Calu3 (cell line): ENCODE data around the gene TMEM263. TPM values are rescaled to one million over a fixed set of nuclear protein-coding genes. Genes with fewer than 3 reads are reported as not detected.

Source experiments
- BruUV-seq: library from RNA; stranded (reverse); fragments of 400-500 nt; replicated peaks from 2 replicates; lab custom pipeline; 2021; lab: Mats Ljungman, UMichigan
- CTCF ChIA-PET: fragments of 300-600 bp; sonication (Branson Sonifier 250); formaldehyde crosslinking; loops from one replicate; lab custom pipeline; 2022; ENCODE audit warnings: antibody characterized with exemption; lab: Charles Lee
- DNase-seq: peaks from one replicate; pipeline ENCODE4 v3.0.0; 2022
- H3K27ac Mint-ChIP-seq: one replicate; pipeline ENCODE4 v1.8.0; 2022; ENCODE audit warnings: mixed read lengths; ENCODE audit not compliant: unreplicated experiment
- H3K27me3 Mint-ChIP-seq: one replicate; pipeline ENCODE4 v1.8.0; 2022; ENCODE audit warnings: mixed read lengths; ENCODE audit not compliant: unreplicated experiment
- H3K36me3 Mint-ChIP-seq: one replicate; pipeline ENCODE4 v1.8.0; 2022; ENCODE audit warnings: mild to moderate bottlenecking, moderate library complexity, mixed read lengths; ENCODE audit not compliant: insufficient read depth, unreplicated experiment
- H3K4me1 Mint-ChIP-seq: one replicate; pipeline ENCODE4 v1.8.0; 2022; ENCODE audit warnings: mild to moderate bottlenecking, low read depth, mixed read lengths; ENCODE audit not compliant: unreplicated experiment
- H3K4me3 Mint-ChIP-seq: one replicate; pipeline ENCODE4 v1.8.0; 2022; ENCODE audit warnings: mild to moderate bottlenecking, low read depth, moderate library complexity, mixed read lengths; ENCODE audit not compliant: unreplicated experiment
- H3K9me3 Mint-ChIP-seq: one replicate; pipeline ENCODE4 v1.8.0; 2022; ENCODE audit warnings: low read depth, mixed read lengths; ENCODE audit not compliant: unreplicated experiment
- intact Hi-C: fragments of 100-400 bp; cut with micrococcal nuclease; formaldehyde crosslinking; loops from one replicate; pipeline ENCODE4 v1.10.0; 2022; ENCODE audit not compliant: unreplicated experiment
- total RNA-seq: library from RNA; stranded (reverse); gene quantifications from 2 replicates; pipeline ENCODE4 v1.2.3, GENCODE V29; 2022
- TF ChIP-seq, protein P1 (sequence below): fragments of 200-600 bp; IDR thresholded peaks from one replicate; pipeline ENCODE4 v1.8.0; 2022; ENCODE audit warnings: antibody characterized with exemption; ENCODE audit not compliant: unreplicated experiment

The TMEM263 gene
- total RNA-seq, 1 experiment from 2014 or later: 46.3 TPM

GRCh38 chr12:106956048-106956578 lies 406 bp downstream of the TMEM263 start:
- CTCF ChIA-PET: interaction anchor here (0.6 to 1.6 kb wide), 5 partner anchors 19 to 630 kb away, joined by 3 to 13 read pairs (median 4); partner anchors contain the start of genes MTERF2 and POLR3B
- Mint-ChIP-seq H3K4me3 (peak overlapping the region; percentile 77), H3K4me1 (peaks cover 12% of the 10 kb centered on the region), H3K9me3 (no peaks in the 10 kb centered on the region), H3K27me3 (peaks cover 14% of the 10 kb centered on the region), H3K27ac (peak overlapping the region; percentile 57), H3K36me3 (peaks cover 35% of the 10 kb centered on the region)
- TF ChIP-seq, protein P1, sequence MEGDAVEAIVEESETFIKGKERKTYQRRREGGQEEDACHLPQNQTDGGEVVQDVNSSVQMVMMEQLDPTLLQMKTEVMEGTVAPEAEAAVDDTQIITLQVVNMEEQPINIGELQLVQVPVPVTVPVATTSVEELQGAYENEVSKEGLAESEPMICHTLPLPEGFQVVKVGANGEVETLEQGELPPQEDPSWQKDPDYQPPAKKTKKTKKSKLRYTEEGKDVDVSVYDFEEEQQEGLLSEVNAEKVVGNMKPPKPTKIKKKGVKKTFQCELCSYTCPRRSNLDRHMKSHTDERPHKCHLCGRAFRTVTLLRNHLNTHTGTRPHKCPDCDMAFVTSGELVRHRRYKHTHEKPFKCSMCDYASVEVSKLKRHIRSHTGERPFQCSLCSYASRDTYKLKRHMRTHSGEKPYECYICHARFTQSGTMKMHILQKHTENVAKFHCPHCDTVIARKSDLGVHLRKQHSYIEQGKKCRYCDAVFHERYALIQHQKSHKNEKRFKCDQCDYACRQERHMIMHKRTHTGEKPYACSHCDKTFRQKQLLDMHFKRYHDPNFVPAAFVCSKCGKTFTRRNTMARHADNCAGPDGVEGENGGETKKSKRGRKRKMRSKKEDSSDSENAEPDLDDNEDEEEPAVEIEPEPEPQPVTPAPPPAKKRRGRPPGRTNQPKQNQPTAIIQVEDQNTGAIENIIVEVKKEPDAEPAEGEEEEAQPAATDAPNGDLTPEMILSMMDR: no peak
- DNase-seq: peak; percentile 73
- BruUV-seq: no TSS peak
- intact Hi-C loops: loop anchor here (2.0 kb wide), 1 partner anchor 17 kb away; no protein-coding TSS in a partner anchor

DNA sequence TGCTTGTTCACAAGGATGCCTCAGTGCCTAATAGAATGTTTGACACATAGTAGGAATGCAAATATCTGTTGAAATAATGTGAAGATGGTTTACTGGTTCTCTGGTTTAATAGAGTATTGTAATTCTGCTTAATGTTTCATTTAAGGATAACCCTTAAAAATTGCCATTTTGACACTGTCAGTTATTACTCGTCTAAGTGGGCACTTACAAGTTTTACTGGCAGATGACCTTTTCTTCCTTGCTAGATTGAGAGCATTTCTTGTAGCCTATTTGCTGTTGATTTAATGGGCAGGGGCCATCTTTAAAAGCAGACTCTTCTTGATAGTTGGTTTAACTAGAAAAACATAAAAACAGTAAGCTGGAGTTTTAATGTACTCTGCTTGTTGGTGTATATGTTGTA lies 1.9 kb downstream of the TMEM263 start:
- peaks cover 36% of the 10 kb centered on the region for H3K36me3 Mint-ChIP-seq
- peak overlapping the region; percentile 77 for H3K4me3 Mint-ChIP-seq
- H3K9me3 Mint-ChIP-seq: no peaks in the 10 kb centered on the region
- TF ChIP-seq, protein P1: no peak
- H3K4me1 Mint-ChIP-seq: peaks cover 18% of the 10 kb centered on the region
- intact Hi-C loops: loop anchor here (2.0 kb wide), 1 partner anchor 15 kb away; no protein-coding TSS in a partner anchor
- no peaks in the 10 kb centered on the region for H3K27me3 Mint-ChIP-seq
- no peak for DNase-seq
- TSS peak; percentile 39 for BruUV-seq
- CTCF ChIA-PET: no interaction called here
- peak overlapping the region; percentile 57 for H3K27ac Mint-ChIP-seq

GRCh38 chr12:106960443-106960842 lies 4.7 kb downstream of the TMEM263 start:
- Mint-ChIP-seq H3K9me3 (no peaks in the 10 kb centered on the region), H3K4me3 (no peak overlapping the region), H3K4me1 (peaks cover 19% of the 10 kb centered on the region), H3K27me3 (no peaks in the 10 kb centered on the region), H3K27ac (no peak overlapping the region), H3K36me3 (peaks cover 36% of the 10 kb centered on the region)
- TF ChIP-seq, protein P1: no peak
- no TSS peak for BruUV-seq
- intact Hi-C loops: no loop called here
- no peak for DNase-seq
- CTCF ChIA-PET: no interaction called here

- no peak overlapping the region for H3K27ac Mint-ChIP-seq
- CTCF ChIA-PET: interaction anchor here (0.6 kb wide), 1 partner anchor 52 kb away, joined by 3 read pairs; no protein-coding TSS in a partner anchor
- H3K36me3 Mint-ChIP-seq: peaks cover 23% of the 10 kb centered on the region
- H3K4me1 Mint-ChIP-seq: peaks cover 19% of the 10 kb centered on the region
- no TSS peak for BruUV-seq
- DNase-seq: no peak
- TF ChIP-seq, protein P1: no peak
- H3K4me3 Mint-ChIP-seq: no peak overlapping the region
- no peaks in the 10 kb centered on the region for H3K27me3 Mint-ChIP-seq
- H3K9me3 Mint-ChIP-seq: no peaks in the 10 kb centered on the region
- intact Hi-C loops: no loop called here
Observed at GRCh38 chr12:106962286-106962685, 6.6 kb downstream of the TMEM263 start.
